Stimulated activated CD8-positive, alpha-beta memory T cell treated with anti-CD3 and anti-CD28 coated beads, Interleukin-15, amount 100 ng/mL, for 1 hour (primary cell): ENCODE measurements around the gene NLRP7.

ENCODE experiments used
- DNase-seq: peaks from one replicate; pipeline ENCODE4 v3.0.0-alpha.2; 2020; ENCODE audit warnings: low read depth

Gene NLRP7

GRCh38 chr19:54873990-54874389 lies 73.3 kb downstream of the NLRP7 start, which contains the start of gene FCAR:
TSS of gene FCAR (plus strand) at chr19:54874235. CDS start at chr19:54874290, 55 bp downstream.
- no peak for DNase-seq
